ENCODE measurements around the gene SEPTIN10.
"Not testable (repeated sequence)": the region's sequence is repeated elsewhere in the genome, so short reads cannot be mapped to it uniquely, and the experiment has no call there.

Gene SEPTIN10

GRCh38 chr2:109601783-109602182 is 12.0 kb downstream of the SEPTIN10 start:
- DNase-seq = no peak

- no peak for DNase-seq
Measured at GRCh38 chr2:109597283-109597682, 16.5 kb downstream of the SEPTIN10 start.

DNA sequence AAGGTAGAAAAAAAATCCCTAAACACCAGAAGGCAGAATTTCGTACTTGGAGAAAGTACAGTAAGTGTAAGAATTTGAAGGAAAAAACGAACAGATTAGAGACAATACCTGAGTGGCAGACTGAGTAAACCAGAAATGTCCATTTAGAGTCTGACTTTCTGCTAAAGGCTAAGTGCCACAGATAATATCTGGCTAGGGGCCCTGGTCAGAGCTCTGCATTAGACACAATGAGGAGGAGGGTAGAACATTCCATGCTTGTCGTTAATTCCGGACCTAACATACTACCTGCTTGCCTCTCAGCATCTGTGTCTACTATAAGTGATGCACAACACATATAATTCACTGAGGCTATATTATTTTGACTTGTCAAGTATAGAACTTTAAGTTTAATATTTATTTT is 18.1 kb downstream of the SEPTIN10 start:
- DNase-seq = no peak

DNA sequence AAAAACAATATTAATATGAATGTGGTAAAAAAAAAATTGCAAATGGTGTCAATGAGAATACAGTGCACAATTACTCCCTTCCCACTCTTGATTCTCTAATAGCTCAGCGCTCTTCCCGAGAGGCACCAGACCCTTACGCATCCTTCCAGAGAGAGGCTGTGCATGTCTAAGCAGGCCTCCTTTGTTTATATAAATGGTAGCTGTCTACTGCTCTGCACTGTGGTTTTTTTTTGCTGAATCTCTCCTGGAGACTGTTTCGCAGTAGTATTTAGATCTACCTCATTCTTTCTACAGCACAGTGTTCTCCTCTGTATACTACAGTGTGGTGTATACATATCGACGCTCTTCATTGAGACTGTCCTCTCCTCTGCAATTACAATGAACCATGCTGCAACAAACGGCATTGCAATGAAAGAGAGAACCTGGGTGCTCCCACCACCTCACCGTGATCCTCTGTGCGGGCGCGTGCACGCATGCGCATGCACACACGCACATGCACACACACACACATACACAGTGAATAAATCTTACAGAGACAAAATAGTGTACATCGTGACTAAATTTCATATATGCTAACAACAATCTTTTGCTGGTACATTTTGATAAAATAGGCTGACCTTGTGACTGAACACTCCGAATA is 19.4 kb downstream of the SEPTIN10 start:
- DNase-seq = no peak

DNA sequence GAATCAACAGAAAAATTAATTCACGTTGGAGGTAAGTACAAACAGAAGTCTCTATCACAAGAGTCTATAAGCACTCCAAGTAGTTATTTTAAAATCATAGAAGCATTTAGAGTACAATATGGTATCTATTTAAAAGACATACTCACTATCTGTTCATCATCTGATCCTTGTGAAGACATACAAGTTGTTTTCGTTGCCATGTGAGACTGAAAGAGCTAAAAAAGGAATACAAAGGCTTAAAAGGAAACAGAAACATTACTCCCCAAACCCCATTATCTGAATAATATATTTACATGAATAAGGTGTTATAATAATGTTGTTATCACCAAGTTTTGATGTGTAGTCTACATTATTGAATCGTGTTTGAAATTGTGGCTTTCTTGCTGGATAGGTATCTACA is 20.9 kb downstream of the SEPTIN10 start:
- no peak for DNase-seq

DNA sequence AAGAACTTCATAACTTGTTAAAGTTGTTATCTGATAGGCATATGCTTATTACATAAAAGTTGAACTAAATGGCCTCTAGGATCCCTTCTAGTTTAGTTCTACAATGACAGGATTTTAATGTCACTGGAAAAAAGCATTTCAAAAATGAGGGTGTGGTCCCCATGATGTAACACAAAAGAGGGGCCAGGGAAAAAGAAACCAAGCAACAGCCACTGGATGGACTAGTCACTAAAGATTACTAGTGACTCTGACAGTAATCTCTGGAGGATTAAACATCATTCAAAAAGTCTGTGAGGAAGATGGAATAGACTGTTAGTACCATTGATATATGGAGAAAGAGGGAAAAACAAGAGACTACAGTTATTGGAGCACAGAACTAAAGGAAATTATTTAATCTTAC is 22.6 kb downstream of the SEPTIN10 start:
- DNase-seq = no peak

- DNase-seq = no peak
Measured at GRCh38 chr2:109586687-109587086, 27.1 kb downstream of the SEPTIN10 start.

- no peak for DNase-seq
Measured at GRCh38 chr2:109582928-109583895, 30.6 kb downstream of the SEPTIN10 start.

- DNase-seq = not testable (repeated sequence)
Measured at GRCh38 chr2:109577630-109578029, 36.1 kb downstream of the SEPTIN10 start.

- DNase-seq = no peak
Measured at GRCh38 chr2:109575373-109575772, 38.4 kb downstream of the SEPTIN10 start.

- no peak for DNase-seq
Measured at GRCh38 chr2:109563980-109564550, 49.7 kb downstream of the SEPTIN10 start.

GRCh38 chr2:109563288-109563687 is 50.5 kb downstream of the SEPTIN10 start:
- no peak for DNase-seq

- no peak for DNase-seq
Measured at GRCh38 chr2:109562421-109562820, 51.3 kb downstream of the SEPTIN10 start.

DNA sequence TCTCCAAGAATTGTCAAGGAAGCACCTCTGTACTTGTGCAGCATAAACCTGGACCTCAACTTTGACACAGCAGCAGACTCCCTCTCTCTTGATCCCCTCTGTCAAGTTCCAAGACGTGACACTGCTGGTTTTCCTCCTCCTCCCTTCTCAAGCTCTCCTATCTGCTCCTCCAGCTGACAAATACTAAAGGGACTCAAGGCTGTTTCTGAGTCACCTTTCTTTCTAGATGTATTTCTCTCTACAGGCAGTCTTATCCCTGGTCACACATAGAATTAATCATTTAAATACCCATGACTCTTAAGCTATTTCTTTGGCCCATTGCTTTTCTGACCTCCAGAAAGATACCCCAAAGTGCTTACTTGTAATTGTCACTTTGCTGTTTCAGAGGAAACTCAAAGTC is 53.5 kb downstream of the SEPTIN10 start:
- no peak for DNase-seq

GRCh38 chr2:109558076-109558882 is 55.5 kb downstream of the SEPTIN10 start:
- DNase-seq = no peak

DNA sequence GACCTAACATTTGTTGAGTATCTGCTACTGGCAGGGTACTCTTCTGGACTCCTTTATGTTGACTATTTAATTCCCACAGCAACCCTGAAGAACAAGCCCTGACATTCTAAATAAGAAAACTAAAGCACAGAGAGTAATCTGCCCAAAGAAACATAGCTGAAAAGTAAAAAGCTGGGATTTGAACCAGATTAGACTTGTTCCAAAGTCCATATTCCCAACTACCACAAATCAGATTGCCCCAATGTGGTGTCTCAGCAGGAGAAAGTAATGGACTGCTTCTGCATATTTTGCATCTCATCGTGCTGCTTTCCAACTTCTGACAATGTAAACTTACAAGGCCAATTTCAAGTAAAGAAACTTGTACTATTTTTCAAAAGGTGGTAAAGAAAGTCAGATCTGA is 56.5 kb downstream of the SEPTIN10 start:
- no peak for DNase-seq

DNA sequence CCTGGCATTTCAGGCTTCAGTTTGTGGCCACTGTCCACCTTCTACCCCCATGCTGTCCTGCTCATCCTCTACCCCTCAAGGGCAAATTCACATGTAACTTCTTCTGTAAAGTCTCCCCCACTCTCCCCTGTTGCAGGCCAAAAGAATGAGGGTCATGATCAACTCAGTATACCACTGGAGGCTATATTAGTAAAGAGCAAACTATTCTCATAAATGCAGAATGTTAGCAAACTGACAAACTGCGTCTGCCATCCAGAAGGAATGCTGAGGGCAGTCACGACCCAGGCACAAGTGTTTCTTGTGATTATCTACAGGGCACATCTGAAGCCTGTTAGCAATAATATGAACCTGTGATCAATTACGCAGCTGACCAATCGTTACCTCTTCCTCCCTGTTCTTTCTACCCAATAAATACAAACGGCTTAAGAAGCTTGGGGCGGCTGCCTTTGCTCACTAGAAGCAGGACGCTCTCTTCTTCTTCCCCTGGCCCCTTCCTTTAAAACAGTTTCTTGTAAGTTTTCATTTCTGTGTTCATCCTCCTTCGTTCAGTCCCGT is 58.3 kb downstream of the SEPTIN10 start:
- no peak for DNase-seq

DNA sequence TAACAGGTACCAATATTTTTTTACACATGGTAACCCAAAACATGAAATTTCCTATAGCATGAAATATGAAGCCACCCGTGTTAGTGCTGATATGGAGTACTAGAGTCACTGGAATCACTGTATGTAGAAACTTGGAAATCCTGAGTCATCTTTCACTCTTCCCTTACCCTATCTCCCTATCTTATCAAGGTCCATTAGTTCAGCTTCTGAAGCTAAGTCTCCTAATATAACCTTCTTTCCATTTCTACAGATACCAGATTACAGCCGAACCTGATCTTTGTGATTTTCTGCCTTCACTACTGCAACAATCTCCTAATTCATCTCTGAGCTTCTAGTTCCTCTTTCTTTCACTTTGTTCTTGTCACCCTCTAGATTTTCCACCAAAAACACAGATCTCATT is 59.0 kb downstream of the SEPTIN10 start:
- no peak for DNase-seq

- no peak for DNase-seq
Measured at GRCh38 chr2:109549016-109549590, 64.7 kb downstream of the SEPTIN10 start.

DNA sequence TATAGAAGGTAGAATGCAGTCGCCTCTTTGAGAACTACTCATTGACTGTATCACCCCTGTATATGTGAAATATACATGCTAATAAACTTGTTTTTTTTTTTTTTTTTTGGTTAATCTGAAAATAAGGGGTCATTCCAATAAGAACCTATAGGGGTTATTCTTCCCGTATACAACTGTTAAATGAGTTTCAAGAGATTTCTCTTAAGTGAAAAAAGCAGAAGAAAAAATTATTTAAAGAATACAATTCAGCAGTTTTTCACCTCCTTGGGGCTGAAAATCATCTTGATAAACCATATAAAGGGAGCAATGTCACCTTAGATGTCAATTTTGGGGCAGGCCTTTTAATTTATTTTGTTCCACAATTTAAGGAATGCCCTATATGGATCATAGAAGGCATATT is 66.5 kb downstream of the SEPTIN10 start:
- DNase-seq = no peak

GRCh38 chr2:109545828-109546713 is 67.7 kb downstream of the SEPTIN10 start:
- DNase-seq = peak; percentile 41 to 57

Measured in stimulated activated CD4-positive, alpha-beta T cell treated with anti-CD3 and anti-CD28 coated beads, Interleukin-4, amount 100 ng/mL, for 4 hours (primary cell).